Progenitor cell of endocrine pancreas (in vitro differentiated cells): ENCODE results near the gene ACKR2. TPM values are rescaled to one million over a fixed set of nuclear protein-coding genes. Genes with fewer than 3 reads are reported as not detected.

Source experiments
- DNase-seq: peaks from one replicate; pipeline ENCODE4 v3.0.0; 2021; ENCODE audit warnings: low spot score; ENCODE audit not compliant: unreplicated experiment
- H3K27ac Mint-ChIP-seq: 2 replicates; pipeline ENCODE4 v1.8.0; 2021; ENCODE audit warnings: mild to moderate bottlenecking, moderate library complexity, mixed read lengths
- H3K27me3 Mint-ChIP-seq: 2 replicates; pipeline ENCODE4 v1.8.0; 2021; ENCODE audit warnings: mixed read lengths
- H3K36me3 Mint-ChIP-seq: 2 replicates; pipeline ENCODE4 v1.8.0; 2022; ENCODE audit warnings: mixed read lengths; ENCODE audit not compliant: insufficient read depth
- H3K4me1 Mint-ChIP-seq: 2 replicates; pipeline ENCODE4 v1.8.0; 2021; ENCODE audit warnings: low read depth, mixed read lengths
- H3K4me3 Mint-ChIP-seq: 2 replicates; pipeline ENCODE4 v1.8.0; 2021; ENCODE audit warnings: low read depth, mild to moderate bottlenecking, moderate library complexity, mixed read lengths
- H3K9me3 Mint-ChIP-seq: 2 replicates; pipeline ENCODE4 v1.8.0; 2021; ENCODE audit warnings: low read depth, mixed read lengths
- long read RNA-seq: library from polyadenylated mRNA; unstranded; transcript quantifications from one replicate; pipeline ENCODE4 v2.0.0, GENCODE V29; 2020
- total RNA-seq: library from RNA; stranded (reverse); gene quantifications from 2 replicates; pipeline ENCODE4 v1.2.1, GENCODE V29; 2021
- TF ChIP-seq, protein P1 (sequence below): fragments of 200-600 bp; sonication (generic); IDR thresholded peaks from one replicate; pipeline ENCODE4 v1.5.0; 2021; ENCODE audit warnings: antibody characterized with exemption, mild to moderate bottlenecking; ENCODE audit not compliant: unreplicated experiment

ACKR2 gene, protein sequence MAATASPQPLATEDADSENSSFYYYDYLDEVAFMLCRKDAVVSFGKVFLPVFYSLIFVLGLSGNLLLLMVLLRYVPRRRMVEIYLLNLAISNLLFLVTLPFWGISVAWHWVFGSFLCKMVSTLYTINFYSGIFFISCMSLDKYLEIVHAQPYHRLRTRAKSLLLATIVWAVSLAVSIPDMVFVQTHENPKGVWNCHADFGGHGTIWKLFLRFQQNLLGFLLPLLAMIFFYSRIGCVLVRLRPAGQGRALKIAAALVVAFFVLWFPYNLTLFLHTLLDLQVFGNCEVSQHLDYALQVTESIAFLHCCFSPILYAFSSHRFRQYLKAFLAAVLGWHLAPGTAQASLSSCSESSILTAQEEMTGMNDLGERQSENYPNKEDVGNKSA
- total RNA-seq, result 0.60 and 0.78 TPM in 2 replicates
- long read RNA-seq, partial matches to known transcripts, result 0 of 1 reads
- long read RNA-seq, other reads (novel, unspliced or antisense), result 1 of 1 reads

DNA sequence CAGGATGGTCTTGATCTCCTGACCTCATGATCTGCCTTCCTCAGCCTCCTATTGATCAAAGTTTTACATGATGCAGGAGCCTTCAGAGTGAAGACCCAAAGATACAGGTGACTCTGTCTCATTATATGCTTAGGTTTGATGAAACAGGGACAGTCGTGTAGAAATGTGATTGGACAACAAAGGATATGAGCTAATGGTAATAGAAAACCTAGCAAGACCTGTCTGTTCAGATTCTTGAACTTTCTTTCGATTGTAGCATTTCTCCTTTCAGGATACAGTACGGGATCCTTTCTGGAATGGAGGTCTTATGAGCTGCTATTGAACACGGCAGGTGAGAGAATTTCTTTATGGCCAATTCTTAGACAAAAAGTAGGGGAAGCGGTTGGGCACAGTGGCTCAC lies at the start of gene ACKR2:
TSS of gene ACKR2 (plus strand) at position 244 of the 400 bp plus-strand sequence. CDS start 55,058 bp downstream, outside the sequence.
- H3K27ac Mint-ChIP-seq, result peak within 1 kb of the TSS; percentile 11
- TF ChIP-seq, protein P1, sequence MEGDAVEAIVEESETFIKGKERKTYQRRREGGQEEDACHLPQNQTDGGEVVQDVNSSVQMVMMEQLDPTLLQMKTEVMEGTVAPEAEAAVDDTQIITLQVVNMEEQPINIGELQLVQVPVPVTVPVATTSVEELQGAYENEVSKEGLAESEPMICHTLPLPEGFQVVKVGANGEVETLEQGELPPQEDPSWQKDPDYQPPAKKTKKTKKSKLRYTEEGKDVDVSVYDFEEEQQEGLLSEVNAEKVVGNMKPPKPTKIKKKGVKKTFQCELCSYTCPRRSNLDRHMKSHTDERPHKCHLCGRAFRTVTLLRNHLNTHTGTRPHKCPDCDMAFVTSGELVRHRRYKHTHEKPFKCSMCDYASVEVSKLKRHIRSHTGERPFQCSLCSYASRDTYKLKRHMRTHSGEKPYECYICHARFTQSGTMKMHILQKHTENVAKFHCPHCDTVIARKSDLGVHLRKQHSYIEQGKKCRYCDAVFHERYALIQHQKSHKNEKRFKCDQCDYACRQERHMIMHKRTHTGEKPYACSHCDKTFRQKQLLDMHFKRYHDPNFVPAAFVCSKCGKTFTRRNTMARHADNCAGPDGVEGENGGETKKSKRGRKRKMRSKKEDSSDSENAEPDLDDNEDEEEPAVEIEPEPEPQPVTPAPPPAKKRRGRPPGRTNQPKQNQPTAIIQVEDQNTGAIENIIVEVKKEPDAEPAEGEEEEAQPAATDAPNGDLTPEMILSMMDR, result no peak
- no peaks in the 10 kb centered on the region for H3K27me3 Mint-ChIP-seq
- no peak within 1 kb of the TSS for H3K4me3 Mint-ChIP-seq
- no peaks in the 10 kb centered on the region for H3K9me3 Mint-ChIP-seq
- no peaks in the 10 kb centered on the region for H3K36me3 Mint-ChIP-seq
- DNase-seq, result no peak
- H3K4me1 Mint-ChIP-seq, result peaks cover 37% of the 10 kb centered on the region

GRCh38 chr3:42762046-42762724 lies 47.1 kb upstream of the ACKR2 start:
- no peak for DNase-seq
- Mint-ChIP-seq H3K4me1 (peaks cover 2% of the 10 kb centered on the region), H3K27ac (peak overlapping the region; percentile 15), H3K4me3 (no peak overlapping the region), H3K9me3 (no peaks in the 10 kb centered on the region), H3K27me3 (no peaks in the 10 kb centered on the region), H3K36me3 (no peaks in the 10 kb centered on the region)
- TF ChIP-seq, protein P1, result no peak

- Mint-ChIP-seq H3K4me1 (peaks cover 2% of the 10 kb centered on the region), H3K36me3 (no peaks in the 10 kb centered on the region), H3K27me3 (no peaks in the 10 kb centered on the region), H3K9me3 (no peaks in the 10 kb centered on the region), H3K4me3 (no peak overlapping the region), H3K27ac (no peak overlapping the region)
- TF ChIP-seq, protein P1, result no peak
- no peak for DNase-seq
These were observed 46.2 kb upstream of the ACKR2 start for GRCh38 chr3:42763021-42763420.

- Mint-ChIP-seq H3K9me3 (no peaks in the 10 kb centered on the region), H3K36me3 (no peaks in the 10 kb centered on the region), H3K27me3 (no peaks in the 10 kb centered on the region), H3K4me1 (peaks cover 2% of the 10 kb centered on the region), H3K27ac (no peak overlapping the region), H3K4me3 (no peak overlapping the region)
- TF ChIP-seq, protein P1, result no peak
- no peak for DNase-seq
These were observed 45.1 kb upstream of the ACKR2 start for GRCh38 chr3:42764115-42764514.

- H3K36me3 Mint-ChIP-seq, result no peaks in the 10 kb centered on the region
- DNase-seq, result no peak
- peaks cover 2% of the 10 kb centered on the region for H3K4me1 Mint-ChIP-seq
- no peaks in the 10 kb centered on the region for H3K27me3 Mint-ChIP-seq
- H3K9me3 Mint-ChIP-seq, result no peaks in the 10 kb centered on the region
- H3K27ac Mint-ChIP-seq, result no peak overlapping the region
- H3K4me3 Mint-ChIP-seq, result no peak overlapping the region
- TF ChIP-seq, protein P1, result no peak
These were observed 44.5 kb upstream of the ACKR2 start for GRCh38 chr3:42764561-42765295.
